HG03558 (cell line): ENCODE data around the gene SLC2A5.
"Not testable (repeated sequence)": the region's sequence is repeated elsewhere in the genome, so short reads cannot be mapped to it uniquely, and the experiment has no call there.

ENCODE experiments used
- ATAC-seq: cut with Tn5 transposase; IDR thresholded peaks from one replicate; pipeline ENCODE4 v1.9.1; 2021; ENCODE audit warnings: moderate number of reproducible peaks; ENCODE audit not compliant: unreplicated experiment; ENCODE audit errors: extremely low read depth

The SLC2A5 gene

DNA sequence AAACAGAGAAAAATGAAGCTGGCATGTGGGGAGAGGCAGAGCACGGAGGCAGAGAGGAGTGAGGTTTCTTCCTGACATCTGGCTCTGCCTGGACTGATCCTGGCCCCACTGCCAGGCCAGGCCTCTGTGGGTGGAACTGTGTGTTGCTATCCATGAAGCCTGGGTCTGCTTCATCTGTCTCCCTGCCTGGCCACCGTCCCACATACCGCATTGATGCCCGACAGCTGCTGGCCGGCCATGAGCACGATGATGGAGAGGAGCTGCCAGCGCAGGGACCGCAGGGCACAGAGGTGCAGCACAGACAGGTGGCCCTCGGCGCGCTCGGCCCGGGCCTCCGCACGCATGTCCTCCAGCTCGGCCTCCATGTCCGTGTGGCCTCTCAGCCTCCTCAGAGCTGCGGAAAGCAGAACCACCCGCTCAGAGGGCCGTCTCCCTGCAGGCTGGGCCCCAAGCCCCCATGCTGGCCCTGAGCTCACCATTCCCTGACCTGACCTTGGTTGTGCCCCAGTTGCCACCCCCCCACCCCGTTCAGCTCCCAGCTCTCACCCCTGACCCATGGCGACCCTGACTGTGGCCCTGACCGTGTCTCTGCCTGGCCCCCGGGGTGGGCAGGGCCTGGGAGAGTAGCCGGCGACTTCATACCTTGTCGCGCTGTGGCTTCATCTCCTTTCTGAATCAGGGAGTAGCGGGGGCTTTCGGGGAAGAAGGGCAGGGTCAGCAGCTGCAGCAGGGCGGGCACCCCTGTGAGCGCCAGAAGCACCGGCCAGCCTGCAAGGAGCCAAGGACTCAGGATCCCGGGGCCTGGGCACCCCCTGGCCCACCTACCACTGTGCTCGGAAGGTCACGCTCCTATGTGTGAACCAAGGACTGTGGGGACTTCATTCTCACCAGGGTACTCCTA, 54.7 kb downstream of the SLC2A5 start:
- ATAC-seq: no peak

DNA sequence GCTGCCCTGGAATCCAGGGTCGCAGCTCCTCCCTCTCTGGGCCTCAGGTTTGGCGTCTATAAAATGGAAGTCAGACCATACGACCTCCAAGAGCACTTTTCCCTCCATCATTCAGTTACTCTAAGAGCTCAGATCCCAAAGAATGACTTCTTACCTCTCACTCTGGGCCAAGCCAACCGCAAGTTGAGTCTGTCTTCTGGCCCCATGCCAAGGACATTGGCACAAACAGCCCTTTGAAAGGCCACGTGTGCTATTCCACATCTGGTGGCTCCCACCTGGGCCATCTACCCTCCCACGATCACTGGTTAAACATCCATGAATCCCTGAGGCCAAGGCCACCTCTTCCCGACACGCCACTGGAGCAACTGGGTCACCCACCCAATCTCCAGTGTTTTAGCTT, 55.6 kb downstream of the SLC2A5 start:
- no peak for ATAC-seq

- no peak for ATAC-seq
Observed at GRCh38 chr1:9010781-9011323, 58.6 kb downstream of the SLC2A5 start.

DNA sequence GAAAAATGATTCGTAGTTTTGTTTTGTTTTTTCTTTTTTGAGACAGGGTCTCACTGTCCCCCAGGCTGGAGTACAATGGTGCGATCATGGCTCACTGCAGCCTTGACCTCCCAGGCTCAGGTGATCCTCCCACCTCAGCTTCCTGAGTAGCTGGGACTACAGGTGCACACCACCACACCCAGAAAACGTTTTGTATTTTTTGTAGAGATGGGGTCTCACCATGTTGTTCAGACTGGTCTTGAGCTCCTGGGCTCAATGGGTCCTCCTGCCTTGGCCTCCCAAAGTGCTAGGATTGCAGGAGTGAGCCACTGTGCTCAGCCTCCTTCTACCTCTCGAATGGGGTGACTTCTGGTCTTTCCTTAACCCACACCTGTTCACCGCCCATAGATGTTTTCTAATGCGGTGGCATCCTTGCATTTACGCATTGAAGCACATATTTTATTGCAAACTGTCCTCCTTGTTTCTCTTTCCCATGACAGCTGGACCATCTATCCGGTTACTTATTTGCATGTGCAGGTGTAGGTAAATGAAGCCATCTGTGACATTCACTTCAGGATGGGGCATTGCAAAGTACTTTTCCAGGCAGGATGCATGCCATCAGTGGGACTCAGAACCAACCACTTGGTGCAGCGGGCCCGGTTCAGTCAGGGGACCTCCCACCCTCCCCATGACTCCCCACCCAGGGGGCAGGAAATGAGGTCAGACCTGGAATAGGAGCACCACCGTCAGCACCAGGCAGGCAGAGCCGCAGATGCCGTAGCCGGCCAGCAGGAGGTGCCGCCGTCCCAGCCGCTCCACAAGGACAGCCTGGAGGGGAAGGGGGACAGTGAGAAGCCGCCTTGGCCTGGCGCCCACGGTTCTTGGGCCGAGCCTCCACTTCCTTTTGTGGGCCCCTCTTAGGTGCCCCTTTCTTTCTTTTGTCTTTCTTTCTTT, 59.7 kb downstream of the SLC2A5 start:
- no peak for ATAC-seq

DNA sequence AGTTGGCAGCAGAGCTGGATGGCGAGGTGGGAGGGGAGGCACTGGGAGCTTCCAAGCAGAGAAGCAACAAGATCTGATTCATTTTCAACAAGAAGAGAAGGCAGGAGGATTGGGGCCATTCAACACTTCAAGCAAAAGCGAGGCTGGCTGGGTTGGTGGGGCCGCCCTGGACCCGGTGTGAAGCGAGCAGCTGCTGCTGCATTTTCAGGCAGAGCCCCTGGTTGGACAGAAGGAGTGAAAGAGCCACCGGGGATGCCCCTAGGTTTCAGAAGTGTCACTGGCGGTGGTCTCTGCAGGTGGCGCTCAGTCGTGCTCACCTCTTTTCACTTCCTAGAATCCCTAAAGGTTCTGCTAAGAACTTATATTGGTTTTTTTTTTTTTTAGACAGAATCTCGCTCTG, 61.2 kb downstream of the SLC2A5 start:
- ATAC-seq: no peak

- ATAC-seq: no peak
Observed at GRCh38 chr1:9006956-9007615, 62.3 kb downstream of the SLC2A5 start.

GRCh38 chr1:9005395-9005708, 64.1 kb downstream of the SLC2A5 start:
- ATAC-seq: no peak

GRCh38 chr1:9004700-9005394, 64.6 kb downstream of the SLC2A5 start:
- ATAC-seq: no peak

DNA sequence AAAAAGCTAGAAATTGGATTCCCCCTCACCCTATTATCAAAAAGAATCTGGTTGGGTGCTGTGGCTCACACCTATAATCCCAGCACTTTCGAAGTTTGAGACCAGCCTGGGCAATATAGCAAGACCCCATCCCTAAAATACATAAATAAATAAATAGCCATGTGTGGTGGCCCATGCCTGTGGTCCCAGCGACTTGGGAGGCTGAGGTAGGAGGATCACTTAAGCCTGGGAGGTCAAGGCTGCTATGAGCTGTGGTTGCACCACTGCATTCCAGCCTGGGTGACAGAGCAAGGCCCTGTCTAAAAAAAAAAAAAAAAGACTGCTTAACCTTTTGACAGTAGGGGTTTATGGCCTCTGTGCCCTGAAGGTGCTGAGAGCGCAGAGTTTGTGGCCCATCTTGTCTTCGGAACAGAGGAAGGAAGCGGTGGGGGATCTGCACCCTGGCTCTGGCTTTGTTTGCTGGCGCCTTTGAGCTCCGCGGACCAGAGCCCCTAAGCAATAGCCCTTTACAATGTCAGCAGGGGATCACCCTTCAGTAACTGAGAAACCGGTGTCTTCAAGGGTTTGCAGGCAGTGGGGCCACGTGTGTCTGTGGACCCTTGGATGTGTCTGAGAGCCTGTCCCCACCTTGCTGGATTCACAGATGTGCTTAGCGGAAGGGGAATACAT, 65.3 kb downstream of the SLC2A5 start:
- no peak for ATAC-seq

DNA sequence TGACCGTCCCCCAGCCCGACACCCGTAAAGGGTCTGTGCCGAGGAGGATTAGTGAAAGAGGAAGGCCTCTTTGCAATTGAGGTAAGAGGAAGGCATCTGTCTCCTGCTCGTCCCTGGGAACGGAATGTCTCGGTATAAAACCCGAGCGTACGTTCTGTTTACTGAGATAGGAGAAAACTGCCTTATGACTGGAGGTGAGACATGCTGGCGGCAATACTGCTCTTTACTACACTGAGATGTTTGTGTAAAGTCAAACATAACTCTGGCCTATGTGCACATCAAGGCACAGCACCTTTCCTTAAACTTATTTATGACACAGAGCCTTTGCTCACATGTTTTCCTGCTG, 67.2 kb downstream of the SLC2A5 start:
- not testable (repeated sequence) for ATAC-seq

DNA sequence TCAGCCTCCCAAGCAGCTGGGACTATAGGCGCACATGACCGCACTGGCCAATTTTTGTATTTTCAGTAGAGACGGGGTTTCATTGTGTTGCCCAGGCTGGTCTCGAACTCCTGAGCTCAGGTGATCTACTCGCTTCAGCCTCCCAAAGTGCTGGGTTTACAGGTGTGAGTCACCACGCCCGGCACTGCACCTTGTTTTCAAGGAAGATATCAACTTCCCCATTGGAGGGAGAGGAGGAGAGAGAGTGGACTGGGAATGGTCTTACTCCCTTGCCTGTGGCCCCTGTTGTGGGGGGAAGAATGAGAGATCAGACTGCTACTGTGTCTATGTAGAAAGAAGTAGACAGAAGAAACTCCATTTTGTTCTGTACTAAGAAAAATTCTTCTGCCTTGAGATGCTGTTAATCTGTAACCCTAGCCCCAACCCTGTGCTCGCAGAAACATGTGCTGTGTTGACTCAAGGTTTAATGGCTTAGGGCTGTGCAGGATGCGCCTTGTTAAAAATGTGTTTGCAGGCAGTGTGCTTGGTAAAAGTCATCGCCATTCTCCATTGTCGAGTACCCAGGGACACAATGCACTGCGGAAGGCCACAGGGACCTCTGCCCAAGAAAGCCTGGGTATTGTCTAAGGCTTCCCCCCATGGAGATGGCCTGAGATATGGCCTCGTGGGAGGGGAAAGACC, 67.8 kb downstream of the SLC2A5 start:
- not testable (repeated sequence) for ATAC-seq

DNA sequence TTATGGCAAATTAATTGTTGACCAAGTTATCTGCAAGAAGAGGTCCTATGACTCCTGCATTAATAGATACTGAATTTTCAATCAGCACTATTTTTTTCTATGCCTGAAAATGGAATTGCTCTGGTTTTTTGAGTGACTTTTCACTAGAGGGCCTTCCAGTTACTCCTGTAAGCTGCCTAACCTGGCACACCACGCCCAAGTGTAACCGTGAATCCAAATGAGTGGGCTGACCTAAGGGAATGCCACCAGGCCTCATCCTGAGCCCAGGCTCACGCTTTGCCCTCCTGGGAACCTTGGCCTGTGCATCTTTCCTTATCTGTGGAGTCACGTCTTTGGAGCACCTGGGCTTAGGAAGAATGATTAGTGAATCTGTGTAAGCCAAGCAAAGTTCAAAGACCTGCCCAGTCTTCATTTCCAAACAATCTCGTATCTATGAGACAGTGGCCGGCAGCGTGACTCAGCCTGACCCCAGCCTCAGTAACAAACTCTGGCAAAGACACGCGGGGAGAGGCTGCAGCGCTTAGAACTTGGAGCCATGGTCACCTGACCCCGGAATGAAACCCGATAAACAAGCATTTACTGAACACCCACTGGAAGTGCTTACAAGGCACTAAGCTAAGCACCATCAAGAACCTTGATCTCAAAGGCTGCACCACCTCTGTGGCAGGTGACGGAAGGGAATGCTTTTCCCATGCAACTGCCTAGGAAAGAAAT, 75.3 kb downstream of the SLC2A5 start:
- not testable (repeated sequence) for ATAC-seq

DNA sequence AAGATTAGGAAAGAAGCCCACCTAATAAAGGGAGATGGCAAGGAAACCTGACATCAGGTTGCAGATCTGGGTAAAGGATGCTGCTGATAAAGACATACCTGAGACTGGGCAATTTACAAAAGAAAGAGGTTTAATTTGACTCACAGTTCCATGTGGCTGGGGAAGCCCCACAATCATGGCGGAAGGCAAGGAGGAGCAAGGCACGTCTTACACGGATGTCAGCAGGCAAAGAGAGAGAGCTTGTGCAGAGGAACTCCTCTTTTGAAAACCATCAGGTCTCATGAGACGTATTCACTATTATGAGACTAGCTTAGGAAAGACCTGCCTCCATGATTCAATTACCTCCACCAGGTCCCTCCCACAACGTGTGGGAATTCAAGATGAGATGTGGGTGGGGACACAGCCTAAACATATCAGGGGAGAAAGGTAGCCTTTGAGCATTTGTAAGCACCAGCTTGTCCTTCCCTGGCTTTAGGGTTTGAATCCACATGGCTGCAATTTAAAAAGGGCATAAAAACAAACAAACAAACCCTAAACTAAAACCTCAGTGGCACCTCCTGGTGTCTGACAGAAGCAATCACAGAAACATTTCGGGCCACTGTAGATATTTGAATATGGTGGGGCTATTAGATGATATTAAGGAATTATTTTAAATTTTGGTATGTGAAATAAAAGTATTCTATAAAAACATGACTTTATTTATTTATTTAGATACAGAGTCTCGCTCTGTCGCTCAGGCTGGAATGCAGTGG, 76.3 kb downstream of the SLC2A5 start:
- ATAC-seq: no peak

DNA sequence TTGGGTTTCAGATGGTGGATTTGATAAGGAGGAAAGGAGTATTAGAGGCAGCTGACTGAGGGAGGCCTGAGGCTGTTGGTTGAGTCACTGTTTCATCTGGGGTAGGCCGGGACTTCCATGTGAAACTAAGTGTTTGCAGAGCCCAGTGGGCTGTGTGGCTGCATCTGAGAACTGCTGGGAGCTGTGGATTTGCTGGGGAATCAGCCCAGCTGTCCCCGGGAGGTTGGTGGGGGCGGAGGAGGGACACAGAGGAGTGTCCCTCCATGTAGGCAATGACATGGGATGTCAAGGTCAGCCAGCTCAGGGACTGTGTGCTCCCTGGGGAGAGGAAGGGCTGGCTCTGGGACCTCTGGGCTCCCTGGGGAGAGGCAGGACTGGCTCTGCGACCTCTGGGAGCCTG, 79.6 kb downstream of the SLC2A5 start:
- no peak for ATAC-seq

GRCh38 chr1:8989061-8989460, 80.4 kb downstream of the SLC2A5 start:
- ATAC-seq: no peak

DNA sequence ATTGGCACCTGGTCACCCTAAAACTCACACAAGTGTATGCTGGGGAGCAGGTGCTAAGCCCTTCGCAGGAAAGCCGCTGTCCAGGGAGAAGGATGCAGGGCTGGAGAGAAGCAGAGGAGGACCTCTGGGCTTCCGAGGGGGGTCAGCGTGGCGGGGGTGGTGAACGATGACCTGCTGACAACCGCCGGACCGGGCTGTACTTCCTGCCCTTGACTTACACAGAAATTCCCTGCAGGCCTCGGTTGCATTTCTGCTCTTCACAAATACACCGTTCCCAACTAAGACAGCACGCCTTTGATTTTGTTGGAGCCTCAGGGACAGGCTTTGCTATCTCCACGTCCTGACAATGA, 80.8 kb downstream of the SLC2A5 start:
- ATAC-seq: no peak

- no peak for ATAC-seq
Observed at GRCh38 chr1:8987881-8988617, 81.4 kb downstream of the SLC2A5 start.
